ENCODE data around the gene HECTD1.

DNA sequence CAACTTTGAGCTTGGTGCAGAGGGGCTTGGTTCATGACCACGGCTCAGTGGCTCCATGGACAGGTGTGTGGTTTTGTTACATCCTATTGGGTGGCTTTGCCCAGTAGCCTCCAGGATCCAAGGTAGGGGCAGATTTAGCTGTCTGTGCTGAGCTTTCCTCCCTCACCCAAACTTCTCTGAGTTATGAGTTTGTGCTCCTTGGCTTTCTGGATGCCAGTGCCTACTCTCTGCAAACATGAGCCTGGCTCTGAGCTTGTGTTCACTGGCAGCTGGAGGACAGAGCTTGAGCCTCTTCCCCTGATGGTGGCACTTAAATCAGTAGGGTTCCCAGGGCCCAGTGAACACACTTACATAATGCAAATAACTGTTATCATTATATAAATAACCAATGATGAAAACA, 45.3 kb upstream of the HECTD1 start:
- TF ChIP-seq POLR2A (IDR thresholded peaks at IDR 0.05; ENCODE audit: extremely low read depth, insufficient read length), result no peak
- TF ChIP-seq, protein P1, sequence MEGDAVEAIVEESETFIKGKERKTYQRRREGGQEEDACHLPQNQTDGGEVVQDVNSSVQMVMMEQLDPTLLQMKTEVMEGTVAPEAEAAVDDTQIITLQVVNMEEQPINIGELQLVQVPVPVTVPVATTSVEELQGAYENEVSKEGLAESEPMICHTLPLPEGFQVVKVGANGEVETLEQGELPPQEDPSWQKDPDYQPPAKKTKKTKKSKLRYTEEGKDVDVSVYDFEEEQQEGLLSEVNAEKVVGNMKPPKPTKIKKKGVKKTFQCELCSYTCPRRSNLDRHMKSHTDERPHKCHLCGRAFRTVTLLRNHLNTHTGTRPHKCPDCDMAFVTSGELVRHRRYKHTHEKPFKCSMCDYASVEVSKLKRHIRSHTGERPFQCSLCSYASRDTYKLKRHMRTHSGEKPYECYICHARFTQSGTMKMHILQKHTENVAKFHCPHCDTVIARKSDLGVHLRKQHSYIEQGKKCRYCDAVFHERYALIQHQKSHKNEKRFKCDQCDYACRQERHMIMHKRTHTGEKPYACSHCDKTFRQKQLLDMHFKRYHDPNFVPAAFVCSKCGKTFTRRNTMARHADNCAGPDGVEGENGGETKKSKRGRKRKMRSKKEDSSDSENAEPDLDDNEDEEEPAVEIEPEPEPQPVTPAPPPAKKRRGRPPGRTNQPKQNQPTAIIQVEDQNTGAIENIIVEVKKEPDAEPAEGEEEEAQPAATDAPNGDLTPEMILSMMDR (IDR thresholded peaks at IDR 0.05; ENCODE audit: low read depth, low read length), result no peak
- TF ChIP-seq, protein P2, sequence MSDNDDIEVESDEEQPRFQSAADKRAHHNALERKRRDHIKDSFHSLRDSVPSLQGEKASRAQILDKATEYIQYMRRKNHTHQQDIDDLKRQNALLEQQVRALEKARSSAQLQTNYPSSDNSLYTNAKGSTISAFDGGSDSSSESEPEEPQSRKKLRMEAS (IDR thresholded peaks at IDR 0.05; ENCODE audit: low read depth, low read length), result no peak
- no peak for TF ChIP-seq MYC (IDR thresholded peaks at IDR 0.05; ENCODE audit: low read depth, low read length)

Data from NB4 (cell line).